CD4-positive, alpha-beta T cell (primary cell): ENCODE data around the gene ZCCHC4. TPM values are rescaled to one million over a fixed set of nuclear protein-coding genes. Genes with fewer than 3 reads are reported as not detected.

Experiments used
- ATAC-seq: fragments of 200-7000 bp; cut with Tn5 transposase; one replicate; pipeline ENCODE4 v1.10.0; 2022; ENCODE audit warnings: mild to moderate bottlenecking; ENCODE audit not compliant: poor library complexity
- CTCF ChIA-PET: fragments of 350-600 bp; sonication (Branson Sonifier 250); formaldehyde crosslinking; loops from one replicate; lab custom pipeline; 2021; ENCODE audit warnings: antibody characterized with exemption, inconsistent platforms; lab: Charles Lee
- POLR2A ChIA-PET: fragments of 350-600 bp; sonication (Branson Sonifier 250); formaldehyde crosslinking; loops from one replicate; lab custom pipeline; 2021; ENCODE audit warnings: antibody characterized with exemption, inconsistent platforms; lab: Charles Lee
- DNase-seq, 14 experiments: peaks; one replicate each; pipeline ENCODE4 v3.0.0-alpha.2; 2013 to 2020; ENCODE audit warnings: mixed read lengths in 2 of 14
- H3K27ac ChIP-seq, 2 donors: one replicate each; pipeline versions ENCODE4 v1.5.1 to v1.7.0; 2013; ENCODE audit warnings: low read length in 2 of 2, low read depth in 1 of 2, mild to moderate bottlenecking in 1 of 2
- H3K27me3 ChIP-seq, 2 experiments: 1 replicate in 1 of 2; 2 replicates in 1 of 2; pipeline versions ENCODE4 v1.6.1 to v1.7.0; 2013; ENCODE audit warnings: low read length in 2 of 2, control low read depth in 1 of 2, mild to moderate bottlenecking in 1 of 2, moderate library complexity in 1 of 2; ENCODE audit not compliant: insufficient read depth in 2 of 2, control insufficient read depth in 1 of 2
- H3K36me3 ChIP-seq: one replicate; pipeline ENCODE4 v1.6.1; 2013; ENCODE audit warnings: low read length, control low read depth; ENCODE audit not compliant: insufficient read depth
- H3K4me1 ChIP-seq: one replicate; pipeline ENCODE4 v1.6.1; 2013; ENCODE audit warnings: low read length, control low read depth; ENCODE audit not compliant: insufficient read depth
- H3K4me3 ChIP-seq: one replicate; pipeline ENCODE4 v1.5.1; 2013; ENCODE audit warnings: mild to moderate bottlenecking, low read length, moderate library complexity
- H3K9me3 ChIP-seq, 2 experiments: 1 replicate in 1 of 2; 2 replicates in 1 of 2; pipeline versions ENCODE4 v1.6.1 to v1.7.0; 2013; ENCODE audit warnings: low read length in 2 of 2, mild to moderate bottlenecking in 2 of 2, control low read depth in 1 of 2, moderate library complexity in 1 of 2; ENCODE audit not compliant: control insufficient read depth in 1 of 2, insufficient read depth in 1 of 2
- H3K27ac Mint-ChIP-seq: one replicate; pipeline ENCODE4 v1.8.0; 2020; ENCODE audit warnings: mixed read lengths
- H3K27me3 Mint-ChIP-seq: one replicate; pipeline ENCODE4 v1.8.0; 2021; ENCODE audit warnings: mixed read lengths
- H3K36me3 Mint-ChIP-seq: one replicate; pipeline ENCODE4 v1.8.0; 2021; ENCODE audit warnings: low read depth, mixed read lengths
- H3K4me1 Mint-ChIP-seq: one replicate; pipeline ENCODE4 v1.8.0; 2021; ENCODE audit warnings: low read depth, mixed read lengths
- H3K4me3 Mint-ChIP-seq: one replicate; pipeline ENCODE4 v1.8.0; 2020; ENCODE audit warnings: mild to moderate bottlenecking, mixed read lengths
- H3K9me3 Mint-ChIP-seq: one replicate; pipeline ENCODE4 v1.8.0; 2020; ENCODE audit warnings: mixed read lengths
- CTCF ChIP-seq: fragments of 200-600 bp; IDR thresholded peaks from one replicate; pipeline ENCODE4 v1.8.0; 2022; ENCODE audit warnings: antibody characterized with exemption, mild to moderate bottlenecking
- intact Hi-C, 2 experiments: fragments of 100-400 bp; cut with DNase I in 1 of 2; cut with micrococcal nuclease in 1 of 2; formaldehyde crosslinking; loops; one replicate each; pipeline versions ENCODE4 v1.15.1 to v1.9.0; 2023 to 2025; cut with DNase I, micrococcal nuclease
- total RNA-seq, 174 experiments: library from RNA in 2 of 174; stranded (reverse) in 2 of 174; gene quantifications; one replicate each; pipeline ENCODE4 v1.2.3 and lab custom pipeline; 2021 to 2026

ZCCHC4 gene
- total RNA-seq, 2 experiments from 2014 or later = 6.4 to 6.7 TPM

DNA sequence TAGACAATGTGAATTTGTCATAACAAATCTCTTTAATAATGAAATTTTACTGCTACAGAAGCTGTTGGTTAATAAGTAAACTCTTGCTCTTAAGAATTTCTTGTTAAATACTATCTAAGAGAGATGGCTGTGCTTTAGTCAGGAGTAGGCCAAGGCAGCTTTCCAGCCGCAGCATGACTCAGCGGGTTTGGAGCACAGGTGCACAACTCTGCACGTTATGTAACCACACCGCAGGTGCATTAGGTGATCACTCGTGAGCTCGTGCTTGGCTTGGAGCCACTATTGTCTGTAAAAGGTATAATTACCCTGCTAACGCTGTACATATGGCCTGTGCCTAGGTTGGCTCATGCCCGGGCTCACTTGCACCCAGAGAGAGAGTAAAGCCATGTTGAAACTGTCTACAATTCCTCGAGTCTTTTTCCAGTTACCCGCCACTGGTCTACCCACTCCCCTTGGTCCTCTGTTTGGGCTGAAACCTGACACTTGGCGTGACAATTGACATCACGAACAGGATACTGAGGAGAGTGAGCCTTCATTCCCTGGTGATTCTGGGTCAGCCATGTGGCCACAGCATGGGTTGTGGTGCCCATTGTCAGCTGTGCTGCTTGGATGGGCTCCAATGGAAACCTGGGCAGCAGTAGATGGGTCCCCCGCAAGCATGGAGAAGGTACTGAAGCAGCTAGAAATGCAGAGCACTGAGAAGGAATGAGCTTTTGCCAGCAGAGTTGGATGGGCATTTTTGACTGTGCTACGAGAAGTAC lies 46.1 kb downstream of the ZCCHC4 start:
- no peaks in the 10 kb centered on the region for H3K27me3 ChIP-seq
- H3K36me3 Mint-ChIP-seq = peaks cover 56% of the 10 kb centered on the region
- no peak for DNase-seq
- H3K9me3 Mint-ChIP-seq = no peaks in the 10 kb centered on the region
- H3K4me1 ChIP-seq = no peaks in the 10 kb centered on the region
- H3K27ac Mint-ChIP-seq = no peak overlapping the region
- no peak for ATAC-seq
- H3K4me3 Mint-ChIP-seq = no peak overlapping the region
- intact Hi-C loops = no loop called here
- no peak overlapping the region for H3K4me3 ChIP-seq
- CTCF ChIA-PET = no interaction called here
- H3K36me3 ChIP-seq = peaks cover 3% of the 10 kb centered on the region
- POLR2A ChIA-PET = no interaction called here
- no peak overlapping the region for H3K27ac ChIP-seq
- no peak for TF ChIP-seq CTCF
- no peaks in the 10 kb centered on the region for H3K27me3 Mint-ChIP-seq
- no peaks in the 10 kb centered on the region for H3K4me1 Mint-ChIP-seq
- no peaks in the 10 kb centered on the region for H3K9me3 ChIP-seq

DNA sequence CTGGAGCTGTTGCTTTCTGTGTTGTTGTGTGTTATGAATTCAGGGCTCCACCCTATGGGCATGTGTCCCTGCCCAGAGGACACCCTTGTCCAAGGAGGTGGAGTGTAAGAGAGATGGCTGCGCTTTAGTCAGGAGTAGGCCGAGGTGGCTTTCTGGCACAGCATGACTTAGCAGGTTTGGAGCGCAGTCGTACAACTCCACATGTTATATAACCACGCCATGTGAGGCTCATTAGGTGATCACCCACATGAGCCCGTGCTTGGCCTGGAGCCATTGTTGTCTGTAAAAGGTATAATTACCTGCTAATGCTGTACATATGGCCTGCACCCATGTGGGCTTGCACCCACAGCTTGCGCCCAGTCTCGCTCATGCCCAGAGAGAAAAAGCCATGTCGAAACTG lies 48.7 kb downstream of the ZCCHC4 start:
- no peak overlapping the region for H3K27ac ChIP-seq
- DNase-seq (no peak), ATAC-seq (no peak)
- H3K27me3 ChIP-seq = no peaks in the 10 kb centered on the region
- intact Hi-C loops = no loop called here
- H3K4me1 Mint-ChIP-seq = no peaks in the 10 kb centered on the region
- no peak overlapping the region for H3K4me3 ChIP-seq
- no peak overlapping the region for H3K4me3 Mint-ChIP-seq
- no peaks in the 10 kb centered on the region for H3K9me3 Mint-ChIP-seq
- no peaks in the 10 kb centered on the region for H3K4me1 ChIP-seq
- H3K27me3 Mint-ChIP-seq = no peaks in the 10 kb centered on the region
- peaks cover 16% of the 10 kb centered on the region for H3K36me3 ChIP-seq
- ChIA-PET CTCF (no interaction called here), POLR2A (no interaction called here)
- no peak overlapping the region for H3K27ac Mint-ChIP-seq
- H3K9me3 ChIP-seq = no peaks in the 10 kb centered on the region
- no peak for TF ChIP-seq CTCF
- peaks cover 48% of the 10 kb centered on the region for H3K36me3 Mint-ChIP-seq

DNA sequence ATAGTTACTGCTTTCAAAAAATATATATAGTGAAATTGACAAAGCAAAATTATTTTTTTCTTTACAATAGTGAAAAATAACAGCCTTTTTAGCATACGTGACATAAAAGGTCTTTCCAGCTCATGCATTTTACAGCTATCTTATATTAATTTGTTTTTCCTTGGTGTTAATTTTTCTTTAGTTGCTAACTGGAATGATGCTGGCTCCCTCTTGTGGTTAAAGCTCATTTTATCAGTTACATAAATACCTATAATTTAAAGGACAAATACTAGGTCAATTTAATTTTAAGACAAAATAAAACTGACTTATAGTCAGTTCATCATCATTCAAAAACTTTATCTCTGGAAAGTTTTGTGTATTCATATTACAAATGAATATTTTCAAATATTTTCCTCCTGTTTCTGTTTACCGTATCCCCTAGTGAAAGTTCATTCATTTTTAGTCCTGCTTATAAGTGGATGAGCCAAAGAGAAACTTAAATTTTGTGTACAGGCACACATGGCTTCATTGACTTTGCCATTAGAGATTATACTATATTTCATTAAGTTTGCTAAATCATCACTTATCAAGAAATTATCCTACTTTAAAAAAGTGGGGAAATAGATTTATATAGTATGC lies 54.5 kb downstream of the ZCCHC4 start:
- H3K36me3 Mint-ChIP-seq = peaks cover 28% of the 10 kb centered on the region
- H3K4me1 ChIP-seq = no peaks in the 10 kb centered on the region
- peak; percentile 72 for TF ChIP-seq CTCF
- H3K4me3 Mint-ChIP-seq = no peak overlapping the region
- H3K27me3 ChIP-seq = no peaks in the 10 kb centered on the region
- DNase-seq (peak in 3 of 14 experiments; percentile 47 to 63 (median 59)), ATAC-seq (no peak)
- no peaks in the 10 kb centered on the region for H3K9me3 Mint-ChIP-seq
- H3K27ac ChIP-seq = no peak overlapping the region
- no peaks in the 10 kb centered on the region for H3K9me3 ChIP-seq
- intact Hi-C loops = loop anchor here in 1 of 2 experiments (2.0 kb wide), 1 partner anchor 186 kb away; no protein-coding TSS in a partner anchor
- peaks cover 21% of the 10 kb centered on the region for H3K36me3 ChIP-seq
- no peaks in the 10 kb centered on the region for H3K4me1 Mint-ChIP-seq
- H3K27ac Mint-ChIP-seq = no peak overlapping the region
- ChIA-PET CTCF (interaction anchor here (1.1 to 2.8 kb wide), 4 partner anchors 13 to 387 kb away, joined by 3 to 18 read pairs (median 5); partner anchors contain the start of gene ZCCHC4), POLR2A (interaction anchor here (0.6 to 1.6 kb wide), 6 partner anchors 55 to 387 kb away, joined by 3 to 11 read pairs (median 4); partner anchors contain the start of genes SEPSECS and ZCCHC4)
- H3K27me3 Mint-ChIP-seq = no peaks in the 10 kb centered on the region
- H3K4me3 ChIP-seq = no peak overlapping the region
